HK-2 (cell line): ENCODE data around the gene ZNF474.

Source experiments
- DNase-seq: peaks from one replicate; pipeline ENCODE4 v3.0.0-alpha.2; 2018; ENCODE audit not compliant: unreplicated experiment

ZNF474 gene

GRCh38 chr5:122180863-122181548 lies 51.7 kb downstream of the ZNF474 start:
- no peak for DNase-seq

- no peak for DNase-seq
Observed at GRCh38 chr5:122181863-122182262, 52.5 kb downstream of the ZNF474 start.

GRCh38 chr5:122182491-122182921 lies 53.2 kb downstream of the ZNF474 start:
- peak; percentile 43 for DNase-seq

GRCh38 chr5:122183098-122183787 lies 53.9 kb downstream of the ZNF474 start:
- peak; percentile 31 for DNase-seq

GRCh38 chr5:122183788-122184170 lies 54.4 kb downstream of the ZNF474 start:
- no peak for DNase-seq

GRCh38 chr5:122184676-122185255 lies 55.4 kb downstream of the ZNF474 start:
- no peak for DNase-seq

- no peak for DNase-seq
Observed at GRCh38 chr5:122187426-122187825, 58.1 kb downstream of the ZNF474 start.

GRCh38 chr5:122190156-122190555 lies 60.8 kb downstream of the ZNF474 start:
- DNase-seq: no peak

- DNase-seq: no peak
Observed at GRCh38 chr5:122192497-122193496, 63.5 kb downstream of the ZNF474 start.

GRCh38 chr5:122195802-122196394 lies 66.6 kb downstream of the ZNF474 start:
- no peak for DNase-seq

GRCh38 chr5:122199146-122199545 lies 69.8 kb downstream of the ZNF474 start:
- no peak for DNase-seq

- no peak for DNase-seq
Observed at GRCh38 chr5:122200450-122200849, 71.1 kb downstream of the ZNF474 start.

- DNase-seq: no peak
Observed at GRCh38 chr5:122200865-122201264, 71.5 kb downstream of the ZNF474 start.

GRCh38 chr5:122201365-122201764 lies 72.0 kb downstream of the ZNF474 start:
- no peak for DNase-seq

- DNase-seq: no peak
Observed at GRCh38 chr5:122202952-122203351, 73.6 kb downstream of the ZNF474 start.
